AG09309 (cell line): ENCODE measurements around the gene HSFX2.
A peak's percentile ranks its signal among the peaks of the same experiment; 100 is the strongest.
"Not testable (repeated sequence)": the region's sequence is repeated elsewhere in the genome, so short reads cannot be mapped to it uniquely, and the experiment has no call there.

Source experiments
- DNase-seq: peaks from one replicate; pipeline ENCODE4 v3.0.0-alpha.2; 2010; ENCODE audit warnings: low read depth
- H3K4me3 ChIP-seq: 2 replicates; pipeline ENCODE4 v1.5.1; 2011; ENCODE audit warnings: mild to moderate bottlenecking, low read depth, low read length, moderate library complexity; ENCODE audit not compliant: control insufficient read depth
- CTCF ChIP-seq: IDR thresholded peaks from 2 replicates; pipeline ENCODE4 v1.5.1; 2011; ENCODE audit warnings: mild to moderate bottlenecking, low read depth, low read length, inconsistent platforms; ENCODE audit not compliant: insufficient read depth, control insufficient read depth; ENCODE audit errors: missing control alignments

HSFX2 gene

GRCh38 chrX:149595214-149595613 is at the start of gene HSFX2:
Gene HSFX2, minus strand, starts transcription at chrX:149595314. Its CDS starts 614 bp downstream, at chrX:149594700.
- H3K4me3 ChIP-seq, DNase-seq: not testable (repeated sequence)

GRCh38 chrX:149643496-149643895 is 48.4 kb upstream of the HSFX2 start:
- DNase-seq, result no peak
- no peak for TF ChIP-seq CTCF
- no peak overlapping the region for H3K4me3 ChIP-seq

- no peak for TF ChIP-seq CTCF
- H3K4me3 ChIP-seq, result no peak overlapping the region
- DNase-seq, result peak; percentile 7
These were observed 46.7 kb upstream of the HSFX2 start for GRCh38 chrX:149641835-149642234.

GRCh38 chrX:149641432-149641831 is 46.3 kb upstream of the HSFX2 start:
- no peak for DNase-seq
- TF ChIP-seq CTCF, result no peak
- H3K4me3 ChIP-seq, result no peak overlapping the region

- TF ChIP-seq CTCF, result no peak
- no peak for DNase-seq
- H3K4me3 ChIP-seq, result no peak overlapping the region
These were observed 44.5 kb upstream of the HSFX2 start for GRCh38 chrX:149639568-149639967.

GRCh38 chrX:149638860-149639259 is 43.7 kb upstream of the HSFX2 start:
- no peak for TF ChIP-seq CTCF
- DNase-seq, result no peak
- H3K4me3 ChIP-seq, result no peak overlapping the region

- TF ChIP-seq CTCF, result no peak
- no peak for DNase-seq
- no peak overlapping the region for H3K4me3 ChIP-seq
These were observed 38.4 kb upstream of the HSFX2 start for GRCh38 chrX:149633511-149633910.
